Duodenal mucosa (tissue), 2 donors: ENCODE data around the gene TAS2R42.
A peak's percentile ranks its signal among the peaks of the same experiment; 100 is the strongest.

Source experiments
- H3K27ac ChIP-seq: one replicate; pipeline ENCODE4 v1.7.0; 2013; ENCODE audit warnings: low read depth, low read length
- H3K27me3 ChIP-seq, 2 donors: one replicate each; pipeline ENCODE4 v1.7.0; 2013; ENCODE audit warnings: low read length in 2 of 2, control low read depth in 1 of 2; ENCODE audit not compliant: insufficient read depth in 2 of 2, control insufficient read depth in 1 of 2
- H3K36me3 ChIP-seq, 2 donors: one replicate each; pipeline ENCODE4 v1.7.0; 2013; ENCODE audit warnings: low read length in 2 of 2, control low read depth in 1 of 2; ENCODE audit not compliant: insufficient read depth in 2 of 2, control insufficient read depth in 1 of 2
- H3K4me1 ChIP-seq, 2 donors: one replicate each; pipeline ENCODE4 v1.7.0; 2013; ENCODE audit warnings: low read length in 2 of 2, control low read depth in 1 of 2; ENCODE audit not compliant: insufficient read depth in 2 of 2, control insufficient read depth in 1 of 2
- H3K4me3 ChIP-seq, 2 donors: one replicate each; pipeline ENCODE4 v1.7.0; 2013; ENCODE audit warnings: low read length in 2 of 2, low read depth in 1 of 2
- H3K9ac ChIP-seq, 2 donors: one replicate each; pipeline ENCODE4 v1.7.0; 2013; ENCODE audit warnings: low read length in 2 of 2, low read depth in 1 of 2
- H3K9me3 ChIP-seq, 2 donors: one replicate each; pipeline ENCODE4 v1.7.0; 2013; ENCODE audit warnings: low read length in 2 of 2, control low read depth in 1 of 2; ENCODE audit not compliant: control insufficient read depth in 1 of 2

TAS2R42 gene

DNA sequence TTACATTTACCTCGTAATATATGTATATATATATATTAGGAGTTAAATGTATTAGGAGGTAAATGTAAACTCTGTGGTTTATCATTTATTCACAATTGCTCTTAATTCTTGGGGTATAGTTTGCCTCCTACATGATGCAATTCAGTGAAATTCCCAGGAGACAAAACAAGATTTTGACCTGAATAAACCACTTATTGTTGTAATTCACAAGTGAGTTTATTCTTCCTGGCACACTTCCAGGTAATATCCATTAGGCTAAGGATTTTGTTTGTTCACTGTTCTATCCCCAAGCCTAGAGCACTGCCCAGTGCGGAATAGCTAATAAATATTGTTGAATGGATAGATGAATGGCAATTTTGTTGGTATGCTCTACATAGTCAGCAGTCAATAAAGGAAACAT lies 12.7 kb downstream of the TAS2R42 start:
- peaks cover 17 to 22% of the 10 kb centered on the region in 2 donors for H3K4me1 ChIP-seq
- no peaks in the 10 kb centered on the region for H3K9me3 ChIP-seq
- no peak overlapping the region for H3K27ac ChIP-seq
- no peak overlapping the region for H3K9ac ChIP-seq
- H3K36me3 ChIP-seq, result peaks cover 0 to 5% of the 10 kb centered on the region in 2 donors
- no peak overlapping the region for H3K4me3 ChIP-seq
- H3K27me3 ChIP-seq, result no peaks in the 10 kb centered on the region

GRCh38 chr12:11171969-11172675 lies 14.6 kb downstream of the TAS2R42 start:
- Histone ChIP-seq H3K4me1 (peaks cover 20 to 22% of the 10 kb centered on the region in 2 donors), H3K9ac (peak overlapping the region; percentile 22 to 81), H3K36me3 (peaks cover 0 to 6% of the 10 kb centered on the region in 2 donors), H3K4me3 (peak overlapping the region; percentile 79 to 88), H3K27ac (no peak overlapping the region), H3K27me3 (no peaks in the 10 kb centered on the region), H3K9me3 (no peaks in the 10 kb centered on the region)

GRCh38 chr12:11171145-11171968 lies 15.4 kb downstream of the TAS2R42 start, which contains the start of gene SMIM10L1:
TSS of gene SMIM10L1 (plus strand) at chr12:11171194. CDS start at chr12:11171357, 163 bp downstream.
- Histone ChIP-seq H3K36me3 (peaks cover 0 to 8% of the 10 kb centered on the region in 2 donors), H3K4me3 (peak within 1 kb of the TSS; percentile 79 to 88), H3K9me3 (no peaks in the 10 kb centered on the region), H3K4me1 (peaks cover 20 to 22% of the 10 kb centered on the region in 2 donors), H3K9ac (peak within 1 kb of the TSS; percentile 81 to 84), H3K27ac (peak within 1 kb of the TSS; percentile 96), H3K27me3 (no peaks in the 10 kb centered on the region)

DNA sequence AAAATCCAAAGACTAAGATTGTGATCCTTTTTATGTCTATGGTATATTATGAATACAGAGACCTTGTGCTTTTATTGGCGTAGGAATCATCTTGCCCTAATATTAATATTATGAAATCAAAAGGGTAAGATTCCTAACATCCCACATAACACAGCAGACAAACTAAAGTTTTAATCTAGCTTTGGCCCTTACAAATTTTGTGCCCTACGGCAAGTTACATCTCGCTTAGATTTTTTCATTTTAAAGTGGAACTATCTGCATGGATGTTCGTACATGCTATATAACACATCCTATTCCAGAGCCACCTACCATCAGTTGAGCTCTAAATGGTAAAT lies 16.0 kb downstream of the TAS2R42 start:
- peaks cover 20 to 22% of the 10 kb centered on the region in 2 donors for H3K4me1 ChIP-seq

DNA sequence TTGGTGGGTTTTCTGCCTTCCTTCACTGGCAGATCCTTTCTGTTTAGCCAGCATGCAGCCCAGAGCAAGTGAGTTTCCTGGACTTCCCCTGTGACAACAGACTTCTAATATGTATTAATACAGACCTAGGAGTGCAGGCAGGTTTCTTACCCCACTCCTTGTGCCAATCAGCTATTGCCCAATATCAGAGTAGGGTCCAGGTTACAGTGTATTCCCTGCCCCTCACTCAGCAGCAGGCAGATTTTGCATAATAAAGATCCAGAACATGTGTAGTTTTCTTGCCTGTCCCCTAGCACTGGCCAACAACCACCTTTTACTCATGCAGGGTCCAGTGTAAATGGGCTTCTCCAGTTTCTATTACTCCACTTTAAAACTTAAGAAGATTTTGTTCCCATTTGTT lies 20.4 kb downstream of the TAS2R42 start:
- Histone ChIP-seq H3K9ac (no peak overlapping the region), H3K36me3 (peaks cover 0 to 17% of the 10 kb centered on the region in 2 donors), H3K4me1 (peaks cover 11 to 20% of the 10 kb centered on the region in 2 donors), H3K9me3 (no peaks in the 10 kb centered on the region), H3K27ac (no peak overlapping the region), H3K27me3 (no peaks in the 10 kb centered on the region), H3K4me3 (no peak overlapping the region)

More for the DNA sequence above, 16.0 kb downstream of the TAS2R42 start:
- Histone ChIP-seq H3K27ac (peak overlapping the region; percentile 96), H3K4me3 (peak overlapping the region; percentile 79 to 88), H3K36me3 (peaks cover 0 to 14% of the 10 kb centered on the region in 2 donors), H3K27me3 (no peaks in the 10 kb centered on the region), H3K9ac (peak overlapping the region; percentile 81 to 84), H3K9me3 (no peaks in the 10 kb centered on the region)

- H3K9me3 ChIP-seq, result no peaks in the 10 kb centered on the region
- H3K4me1 ChIP-seq, result peaks cover 0 to 7% of the 10 kb centered on the region in 2 donors
- no peak overlapping the region for H3K9ac ChIP-seq
- H3K27me3 ChIP-seq, result no peaks in the 10 kb centered on the region
- no peak overlapping the region for H3K4me3 ChIP-seq
- peaks cover 0 to 15% of the 10 kb centered on the region in 2 donors for H3K36me3 ChIP-seq
- no peak overlapping the region for H3K27ac ChIP-seq
These were observed 22.4 kb downstream of the TAS2R42 start for GRCh38 chr12:11164384-11164783.

DNA sequence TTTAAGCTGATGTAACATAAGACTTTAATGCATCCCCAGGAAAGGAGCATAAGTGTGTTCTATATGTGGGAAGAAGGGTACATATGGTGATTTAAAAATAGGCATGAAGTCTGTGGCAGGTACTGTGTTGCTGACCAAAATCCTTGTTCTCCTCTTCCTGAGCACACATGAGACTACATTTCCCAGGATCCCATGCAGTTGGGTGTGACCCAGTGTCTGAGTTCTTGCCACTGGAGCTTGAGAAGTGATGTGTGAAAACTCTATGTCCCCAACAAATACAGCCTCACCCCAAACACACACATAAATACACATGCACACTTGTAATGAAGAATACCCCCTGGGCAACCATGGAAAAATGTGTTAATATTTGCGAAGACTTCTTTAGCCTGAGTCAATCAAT lies 24.2 kb downstream of the TAS2R42 start:
- no peaks in the 10 kb centered on the region for H3K27me3 ChIP-seq
- H3K9ac ChIP-seq, result no peak overlapping the region
- H3K36me3 ChIP-seq, result peaks cover 0 to 10% of the 10 kb centered on the region in 2 donors
- no peaks in the 10 kb centered on the region for H3K9me3 ChIP-seq
- H3K4me3 ChIP-seq, result no peak overlapping the region
- H3K4me1 ChIP-seq, result no peaks in the 10 kb centered on the region
- no peak overlapping the region for H3K27ac ChIP-seq

DNA sequence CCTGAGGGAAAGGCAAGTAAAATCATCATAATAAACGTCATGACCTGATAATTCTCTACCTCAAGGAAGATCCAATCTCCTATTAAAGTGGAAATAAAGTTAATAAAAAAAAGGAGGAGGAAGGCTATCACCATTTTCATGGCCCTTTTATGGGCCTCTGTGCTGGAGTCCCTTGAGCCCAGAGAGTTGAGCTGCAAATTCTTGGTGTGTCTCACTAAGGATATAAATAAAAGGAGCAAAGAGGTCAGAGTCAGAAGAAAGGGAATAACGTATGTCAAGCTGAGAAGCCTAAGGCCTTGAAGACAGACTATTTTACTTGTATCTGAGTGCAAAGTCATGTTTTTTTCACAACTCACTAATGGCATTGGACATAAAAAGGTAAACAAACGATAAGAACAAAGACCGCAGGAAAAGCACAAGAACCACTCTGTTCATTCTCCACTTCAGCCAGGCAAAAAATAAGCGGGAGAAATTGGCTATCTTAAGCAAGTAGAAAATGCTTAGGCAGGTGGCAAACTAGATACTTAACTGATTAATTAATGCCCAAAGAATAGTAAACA lies 27.8 kb downstream of the TAS2R42 start:
- Histone ChIP-seq H3K4me1 (no peaks in the 10 kb centered on the region), H3K9ac (no peak overlapping the region), H3K27ac (no peak overlapping the region), H3K36me3 (no peaks in the 10 kb centered on the region), H3K4me3 (no peak overlapping the region), H3K27me3 (no peaks in the 10 kb centered on the region), H3K9me3 (peaks cover 0 to 3% of the 10 kb centered on the region in 2 donors)

- H3K27me3 ChIP-seq, result no peaks in the 10 kb centered on the region
- no peak overlapping the region for H3K4me3 ChIP-seq
- no peaks in the 10 kb centered on the region for H3K4me1 ChIP-seq
- no peak overlapping the region for H3K9ac ChIP-seq
- peaks cover 0 to 3% of the 10 kb centered on the region in 2 donors for H3K9me3 ChIP-seq
- no peak overlapping the region for H3K27ac ChIP-seq
- H3K36me3 ChIP-seq, result no peaks in the 10 kb centered on the region
These were observed 32.3 kb downstream of the TAS2R42 start for GRCh38 chr12:11154400-11154925.

DNA sequence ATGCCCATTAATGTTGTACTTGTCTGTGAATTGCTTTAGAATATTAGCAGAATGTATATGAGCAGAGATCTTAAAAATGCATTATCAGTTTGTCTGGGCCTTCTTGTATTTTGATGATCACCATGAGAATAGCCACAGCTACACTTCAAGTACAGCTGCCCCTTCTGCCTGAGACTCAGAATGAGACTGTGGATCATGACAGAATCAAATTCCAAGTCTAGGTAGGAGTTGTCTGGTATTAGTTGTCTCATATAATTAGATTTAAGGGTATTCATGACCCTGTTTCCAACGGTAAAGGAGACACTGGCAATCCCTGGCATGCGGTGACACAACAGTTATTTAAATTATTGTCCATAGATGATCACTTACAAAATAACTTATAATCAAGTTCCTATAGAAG lies 34.0 kb downstream of the TAS2R42 start:
- H3K9me3 ChIP-seq, result peaks cover 0 to 3% of the 10 kb centered on the region in 2 donors
- H3K4me3 ChIP-seq, result no peak overlapping the region
- H3K36me3 ChIP-seq, result no peaks in the 10 kb centered on the region
- H3K27ac ChIP-seq, result no peak overlapping the region
- no peak overlapping the region for H3K9ac ChIP-seq
- no peaks in the 10 kb centered on the region for H3K27me3 ChIP-seq
- no peaks in the 10 kb centered on the region for H3K4me1 ChIP-seq
